NCI-H774 (cell line): ENCODE measurements around the gene LAMA2.

Experiments
- DNase-seq: peaks from one replicate; lab custom pipeline; 2025; lab: John Stamatoyannopoulos, UW

Gene LAMA2

DNA sequence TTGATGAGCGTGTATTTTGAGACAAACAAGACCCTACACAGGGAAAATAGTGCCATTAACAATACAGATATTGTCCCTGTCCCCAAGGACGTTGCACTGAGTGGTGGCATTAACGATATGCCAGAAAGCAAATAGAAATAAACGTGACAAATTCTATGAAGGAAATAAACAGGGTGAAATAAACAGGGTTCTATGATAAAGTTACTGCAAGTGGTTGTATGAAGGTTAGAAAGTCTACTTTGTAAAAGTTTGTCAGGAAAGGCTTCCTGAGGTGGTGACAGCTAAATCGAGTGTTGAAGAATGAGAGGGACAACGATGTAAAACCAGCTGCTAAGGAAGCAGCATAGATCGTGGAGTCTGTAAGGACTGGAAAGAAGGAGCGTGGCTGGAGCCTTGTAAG is 380.2 kb downstream of the LAMA2 start:
- DNase-seq, result no peak

DNA sequence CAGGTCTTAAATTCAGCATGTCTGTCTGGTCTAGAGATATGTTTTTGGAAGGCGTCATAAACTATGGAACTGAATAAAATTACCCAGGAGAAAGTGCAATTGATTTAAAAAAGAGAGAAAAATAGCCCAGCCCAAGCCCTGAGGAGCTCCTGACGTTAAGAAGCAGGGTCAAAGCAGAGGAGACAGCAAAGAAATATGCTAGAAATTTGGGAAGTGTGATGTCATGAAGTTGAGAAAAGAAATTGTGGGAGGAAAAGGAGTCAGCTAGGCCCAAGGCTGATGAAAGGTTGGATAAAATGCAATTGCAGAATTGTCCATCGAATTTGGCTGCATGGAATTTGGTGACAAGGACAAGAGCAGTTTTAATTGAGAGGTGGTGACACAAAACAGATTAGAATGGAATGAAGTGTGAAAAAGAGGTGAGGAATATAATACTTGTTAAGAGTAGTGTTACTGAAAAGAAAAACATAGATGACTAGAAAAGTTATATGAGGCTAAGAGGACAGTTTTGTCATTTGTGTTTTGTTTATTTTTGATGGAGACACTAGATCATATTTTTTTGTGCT is 381.6 kb downstream of the LAMA2 start:
- no peak for DNase-seq

DNA sequence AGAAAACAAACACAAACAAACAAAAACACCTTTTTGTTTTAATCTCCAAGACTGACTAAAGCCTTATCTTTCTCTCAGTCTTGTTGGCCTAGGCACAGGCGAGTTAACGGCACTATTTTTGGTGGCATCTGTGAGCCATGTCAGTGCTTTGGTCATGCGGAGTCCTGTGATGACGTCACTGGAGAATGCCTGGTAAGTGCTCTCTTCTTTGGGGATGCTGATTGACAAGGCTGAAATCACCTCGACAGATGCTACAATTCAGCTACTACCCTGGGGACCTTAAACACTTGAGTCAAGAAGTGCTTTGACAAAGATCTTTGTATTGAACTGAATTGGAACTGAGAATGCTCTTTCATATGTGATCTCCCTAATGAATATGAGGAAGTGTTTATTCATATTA is 384.1 kb downstream of the LAMA2 start:
- DNase-seq, result no peak

DNA sequence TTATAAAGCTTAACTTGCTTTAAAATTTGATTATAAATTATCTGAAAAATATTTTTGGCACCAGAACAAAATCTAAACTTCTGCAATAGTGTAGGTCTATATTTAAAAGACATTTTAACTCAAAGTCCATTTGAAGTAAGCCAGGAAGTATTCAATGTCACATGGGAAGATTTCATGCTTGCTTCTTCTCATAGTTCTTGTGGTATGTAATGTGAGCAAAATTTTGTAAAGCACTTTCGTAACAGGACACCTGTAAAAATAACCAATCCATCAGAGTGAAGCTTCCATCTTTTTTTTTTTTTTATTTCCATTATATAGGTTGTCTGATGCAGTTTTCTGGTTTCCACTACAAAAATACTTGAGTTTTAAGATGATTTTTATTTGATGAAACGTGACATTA is 386.1 kb downstream of the LAMA2 start:
- DNase-seq, result no peak

DNA sequence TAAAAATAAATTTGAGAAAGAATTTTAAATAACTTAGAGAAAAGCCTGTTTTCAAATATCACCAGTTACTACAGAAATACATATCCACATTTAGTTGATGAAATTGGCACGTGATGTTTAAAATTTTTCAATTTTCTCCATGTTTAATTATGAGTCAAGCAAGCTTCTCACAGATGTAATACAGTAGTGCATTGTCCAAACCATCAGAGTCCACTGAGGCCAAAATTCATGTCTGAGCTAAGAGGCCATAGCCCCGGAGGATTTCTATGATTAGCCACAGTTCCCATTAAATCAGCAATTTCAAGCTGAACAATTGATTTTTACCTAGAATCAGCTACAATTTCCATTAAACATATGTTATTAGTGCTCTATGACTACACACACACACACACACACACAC is 387.0 kb downstream of the LAMA2 start:
- no peak for DNase-seq

DNA sequence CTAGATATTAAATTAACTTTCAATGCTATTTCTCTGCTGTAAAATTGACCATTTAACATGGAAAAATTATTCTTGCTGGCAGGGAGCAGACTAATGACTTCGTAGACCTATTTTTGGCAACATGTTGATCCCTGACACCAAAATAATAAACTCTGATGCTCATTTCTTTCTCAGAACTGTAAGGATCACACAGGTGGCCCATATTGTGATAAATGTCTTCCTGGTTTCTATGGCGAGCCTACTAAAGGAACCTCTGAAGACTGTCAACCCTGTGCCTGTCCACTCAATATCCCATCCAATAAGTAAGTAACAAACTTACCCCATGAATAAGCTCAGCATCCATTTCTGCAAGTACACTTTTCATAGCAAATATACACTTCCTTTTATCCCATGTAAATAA is 387.5 kb downstream of the LAMA2 start:
- DNase-seq, result no peak

DNA sequence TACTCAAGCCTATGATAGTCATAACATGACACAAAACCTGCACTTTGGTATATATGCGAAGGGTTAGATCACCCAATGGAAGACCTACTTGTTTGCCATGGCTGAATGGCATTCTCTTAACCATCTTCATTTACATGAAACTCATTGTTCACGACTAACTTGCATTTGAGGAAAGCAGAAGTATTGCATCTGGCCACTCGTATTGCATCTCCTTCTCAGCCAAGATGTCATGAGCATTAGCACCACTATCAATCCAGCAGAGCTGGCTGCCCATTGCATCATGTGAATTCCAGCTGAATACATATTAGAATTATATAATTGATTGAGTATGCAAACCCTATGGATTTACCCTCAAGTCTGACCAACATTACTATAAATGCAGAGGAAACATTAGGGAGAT is 390.2 kb downstream of the LAMA2 start:
- no peak for DNase-seq

DNA sequence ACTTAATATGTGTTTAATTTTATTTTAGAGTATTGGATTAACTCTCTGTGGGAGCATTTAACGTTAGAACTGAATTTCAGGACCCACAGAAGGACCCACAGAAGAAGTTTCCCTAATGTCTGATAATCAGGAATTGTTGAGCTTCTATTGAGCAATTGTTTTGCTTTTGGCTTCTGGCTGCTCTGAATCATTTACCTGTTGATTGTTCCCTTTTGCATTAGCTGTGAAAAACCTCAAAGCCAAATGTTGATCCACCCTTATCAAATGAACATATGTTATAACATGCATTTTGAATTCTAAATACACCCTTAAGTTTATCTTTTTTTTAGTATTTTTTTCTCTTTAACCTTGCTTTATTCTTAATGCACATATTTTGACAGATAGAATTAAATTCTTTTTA is 393.5 kb downstream of the LAMA2 start:
- DNase-seq, result no peak

DNA sequence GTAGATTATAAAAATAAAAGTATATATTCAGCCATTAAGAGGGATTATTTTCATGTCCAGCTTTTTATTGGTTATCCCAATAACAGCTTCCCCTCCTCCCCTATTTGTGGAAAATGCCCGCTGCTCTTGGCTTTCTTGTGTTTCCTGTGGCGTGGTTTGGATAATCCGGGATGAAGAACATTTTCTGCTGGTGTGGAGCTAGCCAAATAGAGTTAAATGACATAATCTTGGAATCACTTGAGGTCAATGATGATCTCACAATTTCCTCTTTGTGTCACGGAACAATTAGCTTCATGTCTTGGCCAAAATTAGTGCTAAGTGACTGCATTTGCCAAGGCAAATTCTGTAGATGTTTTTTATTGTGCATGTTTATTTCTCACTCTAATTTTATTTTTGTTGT is 394.0 kb downstream of the LAMA2 start:
- DNase-seq, result no peak

DNA sequence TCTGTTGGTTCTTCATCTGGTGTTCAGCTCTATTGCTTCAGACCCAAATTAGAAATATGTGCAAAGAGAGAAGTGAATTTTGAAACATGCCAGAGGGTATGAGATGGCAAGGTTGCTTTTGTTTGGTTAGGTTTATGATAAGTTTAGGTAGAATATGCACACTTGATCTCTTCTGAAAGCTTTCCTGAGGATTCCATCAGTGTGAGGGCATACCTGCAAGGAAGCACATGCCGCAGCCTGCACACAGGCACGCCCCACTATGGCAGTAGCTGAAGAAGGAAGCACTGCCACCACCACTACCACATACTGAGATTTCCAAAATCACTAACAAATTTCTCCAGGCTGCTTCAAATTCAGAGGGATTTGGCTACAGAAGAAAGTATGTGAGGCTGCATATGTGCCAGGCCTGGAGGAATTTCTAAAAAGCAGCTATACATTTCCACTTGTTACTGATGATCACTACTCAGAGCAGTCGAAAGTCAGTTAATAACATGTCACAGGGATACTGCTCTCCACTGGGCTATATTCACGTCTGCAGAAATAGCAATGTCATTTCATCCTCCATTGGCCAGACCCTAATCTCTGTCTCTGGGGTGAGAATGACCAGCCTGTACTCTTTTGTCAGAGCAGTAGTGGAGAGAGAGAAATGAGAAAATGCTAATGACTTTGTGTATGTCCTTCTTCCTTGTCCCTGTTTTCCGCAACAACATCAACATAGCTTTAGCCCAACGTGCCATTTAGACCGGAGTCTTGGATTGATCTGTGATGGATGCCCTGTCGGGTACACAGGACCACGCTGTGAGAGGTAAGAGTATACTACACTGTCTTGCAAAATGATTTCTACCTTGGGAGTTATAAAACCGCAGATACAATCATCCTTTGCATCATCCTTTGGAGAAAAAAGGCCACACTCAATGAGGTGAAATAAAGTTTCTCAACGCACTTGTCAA is 396.7 kb downstream of the LAMA2 start:
- no peak for DNase-seq

DNA sequence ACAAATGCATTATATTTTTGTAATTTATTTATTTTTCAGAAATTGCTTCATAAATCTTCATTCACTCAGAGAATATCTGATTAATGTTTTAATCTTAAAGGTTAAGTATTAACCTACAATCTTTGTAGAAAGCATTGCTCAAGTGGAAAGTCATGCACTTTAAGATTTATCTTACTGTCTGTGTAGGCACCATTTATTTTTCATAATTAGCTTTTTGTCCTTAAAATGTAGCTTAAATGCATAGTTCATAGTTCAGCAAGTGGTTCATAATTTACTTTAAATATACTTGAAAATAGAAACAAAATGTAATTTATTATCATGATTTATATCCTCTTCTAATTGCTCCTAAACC is 397.3 kb downstream of the LAMA2 start:
- DNase-seq, result no peak

DNA sequence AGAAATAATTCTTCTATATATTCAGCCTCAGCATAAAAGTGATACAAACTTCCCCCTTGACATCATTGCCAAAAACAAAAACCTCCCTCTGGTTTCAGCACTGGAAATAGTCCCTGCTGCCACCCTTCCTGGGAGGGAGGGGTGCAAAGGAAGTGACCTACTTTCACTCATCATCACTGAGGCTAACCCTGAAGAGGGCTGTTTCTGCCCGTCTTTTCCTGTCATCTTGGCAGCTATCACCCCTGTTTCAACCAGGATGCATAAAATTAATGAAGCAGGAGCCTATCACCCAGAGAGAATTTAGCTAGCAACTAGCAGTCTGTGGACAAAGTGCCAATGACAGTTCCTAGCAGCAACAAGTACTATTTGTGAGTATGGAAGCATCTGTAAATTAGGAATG is 397.8 kb downstream of the LAMA2 start:
- no peak for DNase-seq

DNA sequence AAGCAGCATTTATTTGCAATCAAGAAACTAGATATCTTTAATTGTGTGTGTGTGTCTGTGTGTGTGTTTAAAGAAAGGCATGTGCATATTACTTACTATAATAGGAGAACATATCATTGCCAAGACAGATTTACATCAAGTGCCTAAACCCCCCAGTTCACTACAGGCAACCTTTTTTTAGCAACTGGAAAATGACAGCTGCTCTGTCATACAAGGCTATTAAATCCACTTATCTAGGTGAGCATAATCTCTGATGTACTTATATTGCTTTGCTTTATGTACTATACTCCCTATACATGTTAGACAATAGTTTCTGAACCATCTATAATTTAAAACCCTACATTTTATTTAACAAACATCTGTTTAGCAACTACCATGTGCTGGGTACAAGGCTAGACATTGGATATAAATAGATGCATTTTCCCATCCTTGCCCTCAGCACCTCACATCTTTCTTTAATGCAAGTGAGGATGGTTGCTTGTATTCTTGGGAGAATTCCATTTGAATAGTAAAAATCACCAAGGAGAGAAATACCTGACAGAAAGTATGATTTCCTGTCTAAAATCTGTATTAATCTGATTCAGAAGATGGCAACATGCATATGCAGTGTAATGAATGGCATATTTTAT is 398.3 kb downstream of the LAMA2 start:
- no peak for DNase-seq

DNA sequence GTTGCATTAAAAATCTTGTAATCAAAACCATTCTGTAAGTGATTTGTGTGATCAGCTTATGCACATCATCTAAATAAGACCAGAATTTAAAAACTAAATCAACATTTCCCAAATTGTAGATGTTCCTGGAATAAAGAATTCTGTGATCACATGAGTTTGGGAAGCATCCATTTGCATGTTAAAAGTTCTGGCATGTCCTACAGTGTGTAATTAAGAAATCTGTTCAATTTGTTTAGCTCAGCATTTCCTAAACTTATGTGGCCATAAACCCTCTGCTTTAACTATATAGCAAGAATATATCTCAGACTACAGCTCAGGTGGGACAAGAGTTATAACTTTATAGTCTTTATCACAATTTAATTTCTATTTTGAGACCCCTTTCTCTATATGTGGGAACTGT is 399.1 kb downstream of the LAMA2 start:
- DNase-seq, result no peak

DNA sequence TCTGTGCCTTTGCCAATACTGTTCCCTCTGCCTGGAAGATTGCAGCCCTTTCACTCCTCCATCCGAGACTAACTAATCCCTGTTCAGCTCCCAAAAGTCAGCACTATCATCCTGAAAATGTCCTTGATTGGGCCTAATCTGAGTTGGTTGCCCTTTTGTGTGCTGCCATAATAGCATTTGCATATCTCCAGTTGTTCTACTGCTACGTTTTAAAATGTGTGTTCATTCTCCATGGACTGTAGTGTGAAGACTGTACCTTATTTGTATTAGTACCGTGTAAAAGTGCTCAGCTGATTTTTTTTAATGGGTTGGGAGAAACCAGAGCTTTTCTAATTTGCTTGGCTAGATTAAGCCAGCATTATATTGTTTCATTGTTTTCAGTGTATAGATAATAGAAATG is 401.3 kb downstream of the LAMA2 start:
- DNase-seq, result no peak

DNA sequence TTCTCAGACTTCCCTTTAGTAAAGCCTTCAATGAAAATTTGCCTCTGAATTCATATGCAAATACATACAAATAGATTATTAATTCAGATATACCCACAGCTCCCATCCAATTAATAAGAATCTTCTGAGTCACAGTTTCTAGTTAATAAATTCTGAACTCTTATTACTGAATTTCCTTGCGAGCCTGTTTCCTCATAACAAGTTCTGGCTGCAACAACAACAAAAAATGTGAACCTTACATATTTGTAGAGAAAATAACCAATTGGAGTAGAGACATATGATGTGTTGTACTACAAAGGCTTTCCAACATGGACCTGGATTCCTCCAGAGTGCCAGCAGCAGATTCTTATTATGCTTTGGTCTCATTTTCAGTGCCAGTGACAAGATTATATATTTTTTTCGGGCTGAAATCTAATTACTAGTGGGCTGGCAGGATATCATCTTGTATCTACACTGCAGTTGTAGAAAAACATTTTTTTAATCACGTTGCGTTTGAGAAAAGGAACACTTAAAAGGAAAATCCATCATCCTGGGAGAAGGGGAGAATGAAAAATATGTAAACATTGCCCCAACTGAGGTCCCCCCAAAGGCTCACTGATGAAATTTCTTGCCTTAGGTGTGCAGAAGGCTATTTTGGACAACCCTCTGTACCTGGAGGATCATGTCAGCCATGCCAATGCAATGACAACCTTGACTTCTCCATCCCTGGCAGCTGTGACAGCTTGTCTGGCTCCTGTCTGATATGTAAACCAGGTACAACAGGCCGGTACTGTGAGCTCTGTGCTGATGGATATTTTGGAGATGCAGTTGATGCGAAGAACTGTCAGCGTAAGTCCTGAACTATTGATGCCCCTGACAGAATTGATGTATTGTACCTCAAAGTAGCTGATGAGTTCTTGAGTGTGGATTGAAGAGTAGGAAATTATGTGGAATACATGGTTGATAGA is 404.6 kb downstream of the LAMA2 start:
- DNase-seq, result no peak

DNA sequence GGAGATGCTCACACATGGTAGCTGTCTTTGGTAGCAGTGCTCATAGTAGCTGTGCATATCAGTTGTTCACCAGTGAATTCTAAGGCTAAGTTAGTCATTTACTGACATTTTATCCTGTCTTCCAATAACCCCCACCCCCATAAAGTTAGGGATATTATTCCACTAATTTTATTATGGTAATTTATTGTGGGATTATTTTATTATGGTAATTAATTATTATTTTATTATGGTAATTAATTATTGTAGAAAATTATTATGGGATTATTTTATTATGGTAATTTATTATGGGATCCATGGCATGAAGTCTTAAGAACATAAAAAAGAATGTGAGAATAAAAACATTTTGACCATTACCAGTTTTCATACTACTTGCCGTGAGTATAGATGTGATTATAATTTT is 406.5 kb downstream of the LAMA2 start:
- DNase-seq, result no peak

DNA sequence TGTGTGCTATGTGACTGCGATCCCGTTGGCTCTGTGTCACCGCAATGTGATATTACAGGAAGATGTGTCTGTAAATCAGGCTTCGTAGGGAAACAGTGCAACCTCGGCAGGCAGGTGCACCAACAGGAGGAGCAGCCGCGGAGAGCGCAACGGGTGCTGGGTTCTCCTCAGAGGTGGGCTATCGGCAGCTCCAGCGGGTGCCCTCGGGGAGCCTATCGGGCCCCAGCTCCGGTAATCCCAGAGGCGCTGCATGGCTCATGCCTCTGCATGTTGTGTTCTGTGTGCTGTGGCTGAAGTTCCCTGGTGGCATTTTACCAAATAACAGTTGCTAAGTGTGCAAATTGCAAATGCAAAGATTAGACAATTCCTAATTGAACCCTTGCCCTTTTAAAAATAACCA is 409.9 kb downstream of the LAMA2 start:
- DNase-seq, result no peak

DNA sequence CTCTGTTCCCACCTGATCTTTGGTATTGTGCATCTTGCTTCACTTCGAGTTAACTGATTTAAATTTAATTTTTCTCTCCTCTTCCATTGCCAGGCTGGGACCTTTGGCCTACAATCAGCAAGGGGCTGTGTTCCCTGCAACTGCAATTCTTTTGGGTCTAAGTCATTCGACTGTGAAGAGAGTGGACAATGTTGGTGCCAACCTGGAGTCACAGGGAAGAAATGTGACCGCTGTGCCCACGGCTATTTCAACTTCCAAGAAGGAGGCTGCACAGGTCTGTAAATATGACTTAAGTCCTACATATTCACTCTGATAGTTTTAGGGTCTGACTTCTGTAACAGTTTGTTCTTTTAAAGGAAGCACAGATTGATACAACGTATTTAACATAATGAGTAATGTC is 414.7 kb downstream of the LAMA2 start:
- DNase-seq, result no peak

DNA sequence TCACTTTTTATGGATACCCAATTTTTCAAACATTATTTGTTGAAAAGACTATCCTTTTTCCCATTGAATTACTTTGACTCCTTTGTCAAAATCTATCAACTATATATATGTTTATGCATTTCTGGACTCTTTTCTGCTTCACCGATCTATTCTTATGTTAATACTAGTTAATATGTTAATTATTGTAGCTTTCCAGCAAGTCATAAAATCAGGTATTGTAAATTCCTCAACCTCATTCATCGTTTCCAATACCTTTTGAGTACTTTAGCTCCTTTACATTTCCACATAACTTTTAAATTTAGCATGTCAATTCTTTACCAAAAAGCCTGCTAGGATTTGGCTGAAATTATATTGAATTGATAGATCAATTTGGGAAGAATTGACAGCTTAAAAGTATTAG is 419.7 kb downstream of the LAMA2 start:
- DNase-seq, result no peak

DNA sequence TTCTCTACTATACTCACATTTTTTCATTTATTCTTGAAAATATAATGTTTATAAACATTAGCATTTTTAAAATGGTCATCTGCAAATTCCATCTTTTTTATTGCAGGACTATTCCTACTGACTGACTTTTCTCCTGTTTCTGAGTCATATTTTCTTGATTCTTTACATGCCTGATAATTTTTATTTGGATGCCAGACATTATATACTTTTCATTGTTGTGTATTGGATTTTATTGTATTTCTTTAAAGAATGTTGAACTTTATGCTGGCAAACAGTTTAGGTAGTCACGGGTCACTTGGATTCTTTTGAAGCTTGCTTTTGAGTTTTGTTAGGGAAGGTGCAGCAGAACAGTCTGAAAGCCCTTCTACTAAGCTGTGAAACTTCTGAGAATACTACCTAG is 423.9 kb downstream of the LAMA2 start:
- no peak for DNase-seq

DNA sequence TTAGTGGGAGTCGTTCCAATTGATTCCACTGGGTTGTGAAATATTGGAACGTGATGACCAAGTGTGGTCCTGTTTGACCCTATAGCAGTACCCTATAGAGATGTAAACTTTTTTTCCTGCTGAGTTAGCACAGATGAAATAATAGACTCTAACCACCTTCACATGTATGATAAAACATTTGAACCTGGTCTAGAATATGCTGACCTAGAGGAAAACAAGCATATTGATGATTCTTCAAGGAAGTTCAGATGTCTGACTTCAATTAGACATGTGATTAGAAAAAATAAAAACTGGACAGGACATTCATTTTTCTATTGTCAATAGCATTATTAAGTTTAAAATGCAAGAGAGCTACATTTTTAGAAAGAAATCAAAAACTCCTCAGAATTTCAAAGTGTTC is 424.9 kb downstream of the LAMA2 start:
- no peak for DNase-seq
